ENCODE measurements around the gene HHAT. TPM values are rescaled to one million over a fixed set of nuclear protein-coding genes. Genes with fewer than 3 reads are reported as not detected.

Gene HHAT
- total RNA-seq, 3 donors from 2014 or later, result 0.26 to 0.71 (median 0.65) TPM

DNA sequence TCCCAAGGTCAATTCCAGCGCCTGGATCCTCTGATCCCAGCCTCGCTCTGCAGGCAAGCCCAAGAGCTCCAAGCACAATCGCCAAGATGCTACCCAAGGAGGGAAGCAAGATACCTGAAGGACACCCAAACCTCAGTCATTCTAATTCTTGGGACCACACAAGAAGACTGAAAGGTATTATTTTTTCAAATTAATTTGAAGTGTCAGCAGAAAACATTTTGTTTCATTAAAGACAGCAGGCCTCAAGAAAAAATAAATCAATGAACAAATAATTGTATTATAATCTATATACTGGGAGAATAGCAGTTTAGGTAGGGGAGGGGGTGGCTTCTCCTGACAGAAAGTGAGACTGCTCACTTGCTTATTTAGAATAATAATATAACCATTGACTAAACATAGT lies 347.8 kb downstream of the HHAT start:
- no peak for DNase-seq
- no peak for ATAC-seq
- no peaks in the 10 kb centered on the region for H3K27me3 Mint-ChIP-seq (ENCODE audit: low read depth)
- no peaks in the 10 kb centered on the region for H3K9me3 Mint-ChIP-seq
- H3K36me3 Mint-ChIP-seq (ENCODE audit: insufficient read depth), result no peaks in the 10 kb centered on the region
- no peak overlapping the region for H3K4me3 Mint-ChIP-seq
- H3K4me1 Mint-ChIP-seq (ENCODE audit: low read depth), result no peaks in the 10 kb centered on the region

DNA sequence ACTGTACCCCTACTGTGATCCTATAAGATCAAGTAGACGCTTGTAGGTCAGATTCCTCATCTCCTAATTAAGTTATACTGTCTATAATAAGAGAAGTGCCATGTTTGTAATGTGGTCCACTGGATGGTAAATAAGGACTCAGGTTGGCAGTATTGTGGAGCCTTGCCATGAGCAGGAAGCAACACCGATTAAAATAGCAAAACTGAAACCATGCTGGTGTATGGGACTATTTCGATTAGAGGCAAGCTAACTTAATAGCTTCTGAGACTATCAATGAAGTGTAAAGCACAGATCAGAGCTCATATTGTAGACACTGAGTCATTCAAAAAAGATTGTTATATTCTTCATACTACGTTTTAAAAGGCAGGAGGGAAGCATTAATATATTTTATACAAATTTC lies 348.8 kb downstream of the HHAT start:
- ATAC-seq (no peak), DNase-seq (no peak)
- Mint-ChIP-seq H3K9me3 (no peaks in the 10 kb centered on the region), H3K4me1 (ENCODE audit: low read depth) (no peaks in the 10 kb centered on the region), H3K27me3 (ENCODE audit: low read depth) (no peaks in the 10 kb centered on the region), H3K36me3 (ENCODE audit: insufficient read depth) (no peaks in the 10 kb centered on the region), H3K4me3 (no peak overlapping the region)

DNA sequence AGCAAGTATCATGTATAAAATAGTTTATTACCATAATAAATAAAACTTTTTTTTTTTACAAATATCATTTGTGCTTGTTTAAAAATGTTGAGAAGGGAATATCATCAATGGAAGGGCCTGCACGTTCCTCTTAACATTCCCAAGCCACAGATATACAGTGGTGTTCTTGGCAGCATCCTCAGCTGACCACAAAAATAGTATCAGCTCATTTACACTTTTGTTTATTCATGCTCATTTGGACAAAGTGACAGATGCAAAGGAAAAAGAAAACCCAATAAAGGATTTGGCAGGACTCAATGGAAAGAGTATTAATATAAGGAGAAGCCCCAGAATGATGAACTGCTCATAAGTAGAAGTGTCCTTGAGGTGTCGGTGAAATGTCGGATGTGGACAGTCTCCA lies 349.6 kb downstream of the HHAT start:
- Mint-ChIP-seq H3K27me3 (ENCODE audit: low read depth) (no peaks in the 10 kb centered on the region), H3K4me3 (no peak overlapping the region), H3K4me1 (ENCODE audit: low read depth) (no peaks in the 10 kb centered on the region), H3K9me3 (no peaks in the 10 kb centered on the region), H3K36me3 (ENCODE audit: insufficient read depth) (no peaks in the 10 kb centered on the region)
- DNase-seq, result no peak
- ATAC-seq, result no peak

DNA sequence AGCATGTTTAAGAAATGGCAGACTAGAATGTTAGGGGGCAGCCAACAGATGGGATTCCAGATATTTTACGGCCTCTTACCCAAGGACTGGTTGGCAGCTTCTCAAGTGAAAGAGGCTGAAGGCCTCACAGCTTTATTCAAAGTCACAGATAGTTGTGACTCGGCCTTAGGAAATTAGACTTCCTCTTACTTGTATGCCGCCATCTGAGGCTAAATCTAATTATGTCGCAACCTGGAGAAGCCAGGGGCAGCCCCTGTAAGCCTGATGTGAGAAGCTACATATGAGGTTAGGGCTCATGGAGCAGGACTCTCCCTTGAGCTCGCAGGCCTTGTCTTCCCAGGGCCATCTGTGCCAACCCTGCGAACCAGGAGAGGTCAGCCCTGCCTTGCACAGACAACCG lies 352.5 kb downstream of the HHAT start:
- no peak for ATAC-seq
- Mint-ChIP-seq H3K36me3 (ENCODE audit: insufficient read depth) (no peaks in the 10 kb centered on the region), H3K9me3 (no peaks in the 10 kb centered on the region), H3K27me3 (ENCODE audit: low read depth) (no peaks in the 10 kb centered on the region), H3K4me3 (no peak overlapping the region), H3K4me1 (ENCODE audit: low read depth) (no peaks in the 10 kb centered on the region)
- no peak for DNase-seq

DNA sequence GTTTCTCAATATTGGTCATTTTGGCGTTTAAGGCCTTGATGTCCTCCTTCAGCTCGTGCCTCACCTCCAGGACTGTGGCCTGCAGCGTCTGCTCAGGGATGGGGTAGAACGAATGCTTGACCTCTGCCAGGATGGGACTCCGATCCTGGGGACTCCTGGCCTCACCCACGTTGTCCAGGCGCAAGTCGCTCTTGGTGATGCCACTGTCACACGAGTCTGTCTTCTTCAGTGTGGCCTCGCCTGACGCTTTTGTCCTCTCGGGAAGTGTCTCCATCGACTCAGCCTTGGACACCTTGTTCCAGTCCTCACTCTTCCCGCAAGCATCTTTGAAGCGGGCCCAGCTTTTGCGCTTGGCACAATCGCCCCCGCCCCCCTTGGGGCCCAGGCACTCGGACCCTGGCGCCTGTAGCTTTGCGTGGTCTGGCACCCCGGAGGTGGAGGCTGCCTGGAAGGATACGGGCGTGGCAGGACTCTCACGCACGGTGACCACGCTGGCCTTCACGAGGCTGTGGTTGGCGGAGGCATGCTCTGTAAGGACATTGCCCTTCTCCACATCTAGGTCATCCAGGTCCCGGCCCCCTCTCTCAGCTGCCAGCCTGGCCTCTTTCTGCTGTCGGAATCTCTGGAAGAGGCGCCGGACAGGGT lies 354.8 kb downstream of the HHAT start:
- Mint-ChIP-seq H3K27me3 (ENCODE audit: low read depth) (no peaks in the 10 kb centered on the region), H3K9me3 (no peaks in the 10 kb centered on the region), H3K4me1 (ENCODE audit: low read depth) (no peaks in the 10 kb centered on the region), H3K36me3 (ENCODE audit: insufficient read depth) (no peaks in the 10 kb centered on the region), H3K4me3 (no peak overlapping the region)
- ATAC-seq (no peak), DNase-seq (no peak)

DNA sequence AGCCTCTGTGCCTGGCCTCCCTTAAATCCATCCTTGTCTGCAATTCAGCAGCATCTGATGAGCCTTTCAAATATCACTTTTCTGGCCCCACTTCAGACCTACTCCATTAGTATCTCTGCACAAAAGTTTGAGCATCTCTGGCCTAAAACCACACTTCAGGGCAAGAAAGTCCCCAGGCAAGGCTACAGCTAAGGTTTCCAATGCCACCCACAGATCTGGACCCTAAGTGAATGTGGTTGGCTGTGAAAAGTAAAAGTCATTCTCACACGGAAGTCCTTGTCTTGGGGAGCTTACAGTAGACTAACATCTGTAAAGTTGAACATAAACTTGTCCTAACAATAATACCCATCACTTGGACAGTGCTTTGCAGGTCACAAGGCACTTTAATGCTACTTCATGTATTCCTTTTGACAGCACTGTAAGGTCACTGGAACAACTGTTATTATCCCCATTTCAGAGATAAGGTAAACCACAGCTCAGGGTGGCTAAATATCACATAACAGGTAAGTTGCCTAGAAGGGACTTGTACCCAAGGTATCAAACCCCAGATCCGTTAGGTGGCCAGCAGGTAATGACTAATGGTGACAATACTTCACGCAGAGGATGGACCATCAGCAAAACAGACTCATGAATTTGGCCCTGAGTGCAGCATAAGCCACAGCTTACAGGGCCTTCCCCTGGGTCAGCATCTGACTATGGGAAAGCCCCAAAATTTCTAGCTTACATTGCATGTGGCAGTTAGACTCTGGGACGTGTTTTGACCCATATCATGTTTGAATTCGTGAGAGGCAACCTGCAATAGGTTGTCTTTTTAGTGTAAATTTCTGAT lies 356.0 kb downstream of the HHAT start:
- Mint-ChIP-seq H3K36me3 (ENCODE audit: insufficient read depth) (no peaks in the 10 kb centered on the region), H3K27me3 (ENCODE audit: low read depth) (no peaks in the 10 kb centered on the region), H3K9me3 (no peaks in the 10 kb centered on the region), H3K4me1 (ENCODE audit: low read depth) (no peaks in the 10 kb centered on the region), H3K4me3 (no peak overlapping the region)
- DNase-seq (no peak), ATAC-seq (no peak)

DNA sequence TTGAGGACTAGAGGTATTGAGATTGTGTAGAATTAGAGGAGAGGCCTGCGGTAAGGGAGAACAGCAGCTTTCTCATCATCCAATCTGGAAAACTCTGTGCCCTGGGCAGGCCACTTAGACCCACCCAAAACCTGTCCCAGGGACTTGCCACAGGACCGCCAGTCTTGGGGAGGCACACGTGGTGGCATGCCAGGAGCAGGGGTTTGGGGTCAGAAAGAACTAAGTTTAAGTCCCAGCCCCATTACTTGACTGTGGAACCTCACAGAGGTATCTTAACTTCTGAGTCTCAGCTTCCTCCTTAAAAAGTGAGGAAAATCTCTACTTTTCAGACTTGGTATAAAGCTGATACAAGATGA lies 356.6 kb downstream of the HHAT start:
- no peak for ATAC-seq
- no peaks in the 10 kb centered on the region for H3K9me3 Mint-ChIP-seq
- no peak for DNase-seq
- no peaks in the 10 kb centered on the region for H3K36me3 Mint-ChIP-seq (ENCODE audit: insufficient read depth)
- H3K4me3 Mint-ChIP-seq, result no peak overlapping the region
- no peaks in the 10 kb centered on the region for H3K4me1 Mint-ChIP-seq (ENCODE audit: low read depth)
- no peaks in the 10 kb centered on the region for H3K27me3 Mint-ChIP-seq (ENCODE audit: low read depth)

DNA sequence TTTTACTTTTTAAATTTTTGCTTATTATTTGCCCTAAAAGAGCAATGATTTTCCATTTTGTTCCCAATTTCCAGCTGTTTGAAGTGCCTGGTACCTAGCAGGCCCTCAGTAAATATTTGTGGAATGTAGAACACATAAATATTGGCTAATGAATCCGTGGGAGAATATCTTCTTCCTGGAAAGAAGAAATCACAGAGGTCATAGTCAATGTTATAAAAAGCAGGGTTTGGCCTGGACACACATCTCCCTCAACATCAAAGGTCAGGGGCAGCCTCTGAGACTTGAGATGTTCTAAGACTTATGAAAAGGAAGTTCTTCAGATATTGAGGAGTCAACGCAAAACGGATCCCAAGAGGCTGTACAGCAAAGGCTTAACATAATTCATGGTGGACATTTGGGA lies 358.1 kb downstream of the HHAT start:
- ATAC-seq, result no peak

DNA sequence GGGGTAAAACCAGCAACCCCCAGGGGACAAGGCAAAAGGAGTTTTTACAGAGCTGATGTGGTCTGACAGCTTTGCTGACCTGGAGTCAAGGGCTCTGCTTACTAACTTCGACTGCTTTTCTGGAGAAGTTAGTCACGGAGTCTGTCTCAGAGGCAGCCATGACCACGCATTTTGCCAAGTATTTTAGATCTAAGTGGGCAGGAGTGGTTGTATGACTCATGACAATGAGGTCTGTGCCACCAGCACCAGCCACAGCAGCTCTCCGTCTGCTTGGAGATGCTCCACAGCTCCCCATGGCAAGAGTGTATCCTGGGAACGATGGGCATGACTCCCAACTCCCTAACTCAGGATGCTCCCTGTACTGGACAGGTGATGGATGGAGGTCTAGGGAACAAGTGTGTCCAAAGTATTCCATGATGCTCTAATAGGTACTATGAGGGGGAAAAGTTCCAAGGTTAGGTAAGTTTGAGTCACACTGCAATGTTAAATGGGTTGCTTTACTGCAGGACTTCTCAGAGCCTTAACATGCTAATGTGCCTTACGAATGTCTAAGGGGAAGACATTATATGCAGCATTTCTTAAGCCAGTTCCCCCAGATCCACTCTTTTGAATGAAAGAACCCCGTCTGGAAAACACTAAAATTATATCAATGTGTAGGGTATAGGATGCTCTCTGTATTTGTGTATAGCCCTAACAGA lies 359.0 kb downstream of the HHAT start:
- no peaks in the 10 kb centered on the region for H3K36me3 Mint-ChIP-seq (ENCODE audit: insufficient read depth)
- H3K4me3 Mint-ChIP-seq, result no peak overlapping the region
- no peaks in the 10 kb centered on the region for H3K27me3 Mint-ChIP-seq (ENCODE audit: low read depth)
- no peaks in the 10 kb centered on the region for H3K9me3 Mint-ChIP-seq
- no peak for DNase-seq
- ATAC-seq, result no peak
- H3K4me1 Mint-ChIP-seq (ENCODE audit: low read depth), result peaks cover 4% of the 10 kb centered on the region

More for the DNA sequence above, 358.1 kb downstream of the HHAT start:
- DNase-seq, result no peak
- Mint-ChIP-seq H3K4me3 (no peak overlapping the region), H3K4me1 (ENCODE audit: low read depth) (no peaks in the 10 kb centered on the region), H3K27me3 (ENCODE audit: low read depth) (no peaks in the 10 kb centered on the region), H3K36me3 (ENCODE audit: insufficient read depth) (no peaks in the 10 kb centered on the region), H3K9me3 (no peaks in the 10 kb centered on the region)

DNA sequence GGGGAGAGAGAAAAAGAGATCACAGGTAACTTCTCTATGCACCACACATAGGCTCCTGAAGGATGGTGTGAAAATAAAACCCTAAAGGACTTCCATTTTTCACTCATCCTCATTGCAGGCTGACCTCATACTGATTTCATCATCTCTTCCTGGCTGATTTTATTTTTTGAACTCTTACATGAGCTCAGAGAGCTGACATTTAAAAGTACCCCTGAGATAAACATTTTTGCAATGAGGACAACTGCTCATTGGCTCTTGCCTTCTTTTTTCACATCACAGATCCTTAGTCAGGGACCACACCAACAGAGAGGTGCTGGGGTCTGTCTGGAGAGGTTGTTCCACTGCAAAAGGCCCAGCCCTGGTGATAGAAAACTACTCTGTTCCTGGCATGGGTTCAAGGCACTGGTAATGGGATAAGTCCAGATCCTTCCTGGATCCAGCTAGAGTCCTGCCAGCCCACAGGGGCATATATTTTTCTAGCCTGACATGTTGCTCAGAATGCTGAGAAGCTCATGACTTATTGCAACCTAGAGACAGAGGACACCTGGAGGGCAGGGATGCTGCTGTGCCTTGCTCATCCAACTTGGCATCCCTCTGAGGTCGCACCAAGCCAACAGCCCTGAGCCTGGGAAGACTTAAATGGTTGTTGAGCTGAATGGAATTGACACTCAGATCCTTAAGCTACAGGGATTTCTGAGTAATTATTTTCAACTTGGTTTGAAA lies 360.0 kb downstream of the HHAT start:
- H3K36me3 Mint-ChIP-seq (ENCODE audit: insufficient read depth), result no peaks in the 10 kb centered on the region
- H3K9me3 Mint-ChIP-seq, result no peaks in the 10 kb centered on the region
- DNase-seq (no peak), ATAC-seq (no peak)
- H3K27me3 Mint-ChIP-seq (ENCODE audit: low read depth), result no peaks in the 10 kb centered on the region
- H3K4me1 Mint-ChIP-seq (ENCODE audit: low read depth), result peaks cover 8% of the 10 kb centered on the region
- H3K4me3 Mint-ChIP-seq, result no peak overlapping the region

DNA sequence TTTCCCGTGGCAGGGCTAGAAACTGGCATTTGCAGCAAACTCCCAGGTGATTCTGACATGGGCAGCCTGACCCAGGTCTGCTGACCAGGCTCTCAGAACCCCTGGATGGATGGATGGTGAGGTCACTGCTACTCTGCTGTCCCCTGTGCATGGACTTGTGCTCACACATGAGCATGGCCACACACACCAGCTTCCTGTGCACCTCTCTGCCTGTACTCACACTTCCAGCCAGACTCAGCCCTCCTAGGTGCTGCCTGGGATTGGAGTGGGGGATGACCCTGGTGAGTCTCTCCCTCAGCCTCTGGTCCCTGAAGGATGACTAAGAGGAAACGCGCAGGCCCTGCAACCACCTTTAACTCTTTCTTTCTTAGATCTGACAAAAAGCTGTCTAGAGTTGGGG lies 361.1 kb downstream of the HHAT start:
- no peaks in the 10 kb centered on the region for H3K36me3 Mint-ChIP-seq (ENCODE audit: insufficient read depth)
- H3K4me1 Mint-ChIP-seq (ENCODE audit: low read depth), result peaks cover 8% of the 10 kb centered on the region
- H3K27me3 Mint-ChIP-seq (ENCODE audit: low read depth), result no peaks in the 10 kb centered on the region
- H3K9me3 Mint-ChIP-seq, result no peaks in the 10 kb centered on the region
- H3K4me3 Mint-ChIP-seq, result no peak overlapping the region
- DNase-seq (no peak), ATAC-seq (no peak)

DNA sequence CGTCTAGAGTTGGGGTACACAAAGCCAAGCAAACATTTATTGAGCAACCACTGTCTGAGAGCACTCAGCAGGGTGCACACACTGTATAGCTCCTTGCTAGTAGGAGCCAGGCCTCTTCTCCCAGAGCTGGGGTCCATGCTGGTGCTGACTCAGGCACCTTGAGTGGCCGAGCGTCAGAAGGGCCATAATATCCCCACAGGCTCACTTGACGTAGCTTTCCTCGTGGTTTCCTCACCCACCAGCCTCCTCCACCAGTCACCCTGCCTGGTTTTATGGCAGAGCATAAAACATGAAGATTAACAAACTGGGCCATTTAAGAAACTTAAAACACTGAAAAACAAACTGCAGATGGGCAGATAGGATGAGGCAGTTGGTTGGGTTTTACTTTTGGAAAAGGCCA lies 361.5 kb downstream of the HHAT start:
- Mint-ChIP-seq H3K36me3 (ENCODE audit: insufficient read depth) (no peaks in the 10 kb centered on the region), H3K4me1 (ENCODE audit: low read depth) (peaks cover 8% of the 10 kb centered on the region), H3K9me3 (no peaks in the 10 kb centered on the region), H3K4me3 (no peak overlapping the region), H3K27me3 (ENCODE audit: low read depth) (no peaks in the 10 kb centered on the region)
- ATAC-seq (no peak), DNase-seq (no peak)

DNA sequence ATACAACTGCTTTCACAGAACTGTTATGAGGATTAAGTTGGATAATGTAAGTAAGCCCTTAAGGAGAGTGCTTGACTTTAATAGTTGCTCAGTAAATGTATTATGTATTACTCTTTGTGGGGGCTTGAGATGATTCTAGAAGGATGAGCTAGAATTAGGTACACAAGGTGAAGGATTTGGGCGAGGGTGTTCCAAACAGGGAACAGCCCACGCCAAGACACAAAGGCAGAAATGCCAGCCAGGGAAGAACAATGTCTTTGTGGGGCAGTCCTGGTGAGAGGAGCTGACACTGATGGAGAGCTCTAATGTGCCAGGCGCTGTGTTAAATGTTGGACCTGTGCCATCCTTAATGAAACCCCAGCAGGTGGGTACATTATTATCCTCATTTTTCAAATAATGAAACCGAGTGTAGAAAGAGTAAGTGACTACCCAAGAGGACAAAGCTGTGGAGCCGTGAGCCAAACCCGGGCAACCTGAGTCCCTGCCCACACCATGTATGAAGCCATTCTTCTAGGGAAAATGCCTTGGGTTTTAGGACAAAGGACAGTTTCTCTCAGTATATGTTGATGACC lies 362.4 kb downstream of the HHAT start:
- Mint-ChIP-seq H3K4me1 (ENCODE audit: low read depth) (peaks cover 8% of the 10 kb centered on the region), H3K27me3 (ENCODE audit: low read depth) (no peaks in the 10 kb centered on the region), H3K36me3 (ENCODE audit: insufficient read depth) (no peaks in the 10 kb centered on the region), H3K4me3 (no peak overlapping the region), H3K9me3 (no peaks in the 10 kb centered on the region)
- ATAC-seq (no peak), DNase-seq (no peak)

DNA sequence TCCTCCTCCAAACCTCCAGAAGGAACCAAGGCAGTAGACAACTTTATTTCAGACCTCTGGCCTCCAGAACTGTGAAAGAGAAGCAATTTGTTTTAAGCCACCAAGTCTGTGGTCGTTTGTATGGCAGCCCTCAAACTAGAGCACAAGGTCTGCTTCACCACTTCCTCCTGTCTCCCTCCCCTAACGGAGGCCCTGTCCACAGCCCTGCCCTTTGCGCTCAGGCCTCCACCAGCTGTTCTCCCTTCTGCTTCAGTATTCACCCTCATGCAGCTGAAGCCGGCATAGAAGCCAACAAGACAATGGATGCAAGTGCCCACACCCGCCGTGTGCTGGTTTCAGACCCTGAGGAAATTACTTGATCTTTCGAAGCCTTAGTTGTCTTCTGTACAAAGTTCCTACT lies 364.1 kb downstream of the HHAT start:
- no peaks in the 10 kb centered on the region for H3K9me3 Mint-ChIP-seq
- no peaks in the 10 kb centered on the region for H3K36me3 Mint-ChIP-seq (ENCODE audit: insufficient read depth)
- H3K4me3 Mint-ChIP-seq, result no peak overlapping the region
- no peak for ATAC-seq
- DNase-seq, result no peak
- H3K27me3 Mint-ChIP-seq (ENCODE audit: low read depth), result no peaks in the 10 kb centered on the region
- peaks cover 8% of the 10 kb centered on the region for H3K4me1 Mint-ChIP-seq (ENCODE audit: low read depth)

Data from activated T-cell treated with anti-CD3 and anti-CD28 coated beads, Interleukin-2, amount 50 U/mL, for 4 hours (primary cell).